GM12891 (cell line): ENCODE measurements around the gene MIPEP.
"Not testable (repeated sequence)": the region's sequence is repeated elsewhere in the genome, so short reads cannot be mapped to it uniquely, and the experiment has no call there.

Source experiments
- POLR2A ChIP-seq: IDR thresholded peaks from 2 replicates; pipeline ENCODE4 v1.6.1; 2011; ENCODE audit warnings: low read depth, low read length, control low read depth
- POLR2AphosphoS5 ChIP-seq: IDR thresholded peaks from 2 replicates; pipeline ENCODE4 v1.6.1; 2011; ENCODE audit warnings: low read depth, low read length, control low read depth
- TAF1 ChIP-seq: IDR thresholded peaks from 2 replicates; pipeline ENCODE4 v1.6.1; 2011; ENCODE audit warnings: low read depth, low read length, control low read depth

DNA sequence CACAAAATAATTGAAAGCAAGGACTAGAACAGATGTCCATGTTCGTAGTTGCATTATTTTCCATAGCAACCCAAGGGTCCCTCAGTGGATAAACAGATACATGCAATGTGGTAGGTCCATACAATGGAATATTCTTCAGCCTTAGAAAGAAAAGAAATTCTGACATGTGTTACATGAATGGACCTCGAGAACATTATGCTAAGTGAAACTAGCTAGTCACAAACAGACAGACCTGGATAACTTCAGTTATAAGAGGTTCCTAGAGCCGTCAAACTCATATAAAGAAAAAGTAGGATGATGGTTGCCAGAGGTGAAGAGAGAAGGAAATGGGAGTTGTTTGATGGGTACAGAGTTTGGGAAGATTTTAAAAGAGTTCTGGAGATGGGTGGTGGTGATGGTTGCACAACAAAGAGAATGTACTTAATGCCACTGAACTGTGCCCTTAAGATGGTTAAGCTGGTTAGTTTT, 8.3 kb upstream of the MIPEP start, which contains the start of gene C1QTNF9B:
- TF ChIP-seq POLR2A, POLR2AphosphoS5, TAF1: not testable (repeated sequence)
